Jurkat, Clone E6-1 (cell line): ENCODE data around the gene TMTC4.

Experiments used
- DNase-seq: peaks from one replicate; pipeline ENCODE4 v3.0.0-alpha.2; 2011; ENCODE audit warnings: low read depth, low spot score
- H3K4me3 ChIP-seq: 2 replicates; pipeline ENCODE4 v1.5.1; 2011; ENCODE audit warnings: mild to moderate bottlenecking, low read length, control low read depth, moderate library complexity

Gene TMTC4

GRCh38 chr13:100671389-100672182 is 3.0 kb downstream of the TMTC4 start:
- DNase-seq: no peak

GRCh38 chr13:100668408-100668807 is 6.2 kb downstream of the TMTC4 start:
- H3K4me3 ChIP-seq: no peak overlapping the region
- no peak for DNase-seq

More at GRCh38 chr13:100671389-100672182, 3.0 kb downstream of the TMTC4 start:
- no peak overlapping the region for H3K4me3 ChIP-seq

- no peak overlapping the region for H3K4me3 ChIP-seq
- no peak for DNase-seq
Measured at GRCh38 chr13:100667894-100668293, 6.7 kb downstream of the TMTC4 start.

GRCh38 chr13:100666124-100666523 is 8.5 kb downstream of the TMTC4 start:
- H3K4me3 ChIP-seq: no peak overlapping the region
- DNase-seq: no peak

- no peak for DNase-seq
Measured at GRCh38 chr13:100665403-100665802, 9.2 kb downstream of the TMTC4 start.

GRCh38 chr13:100664171-100664900 is 10.3 kb downstream of the TMTC4 start:
- DNase-seq: no peak

More at GRCh38 chr13:100665403-100665802, 9.2 kb downstream of the TMTC4 start:
- H3K4me3 ChIP-seq: no peak overlapping the region

GRCh38 chr13:100662468-100663211 is 12.0 kb downstream of the TMTC4 start:
- H3K4me3 ChIP-seq: no peak overlapping the region
- no peak for DNase-seq

More at GRCh38 chr13:100664171-100664900, 10.3 kb downstream of the TMTC4 start:
- no peak overlapping the region for H3K4me3 ChIP-seq

- no peak for DNase-seq
- H3K4me3 ChIP-seq: no peak overlapping the region
Measured at GRCh38 chr13:100660761-100661160, 13.8 kb downstream of the TMTC4 start.

- DNase-seq: no peak
- H3K4me3 ChIP-seq: no peak overlapping the region
Measured at GRCh38 chr13:100659578-100659977, 15.0 kb downstream of the TMTC4 start.

GRCh38 chr13:100658363-100658762 is 16.2 kb downstream of the TMTC4 start:
- H3K4me3 ChIP-seq: no peak overlapping the region
- DNase-seq: peak; percentile 42

- no peak for DNase-seq
- H3K4me3 ChIP-seq: no peak overlapping the region
Measured at GRCh38 chr13:100657881-100658315, 16.7 kb downstream of the TMTC4 start.

- DNase-seq: no peak
- no peak overlapping the region for H3K4me3 ChIP-seq
Measured at GRCh38 chr13:100652510-100652909, 22.1 kb downstream of the TMTC4 start.

GRCh38 chr13:100650326-100650725 is 24.3 kb downstream of the TMTC4 start:
- no peak for DNase-seq
- H3K4me3 ChIP-seq: no peak overlapping the region

- no peak overlapping the region for H3K4me3 ChIP-seq
- DNase-seq: no peak
Measured at GRCh38 chr13:100648354-100648753, 26.2 kb downstream of the TMTC4 start.

- no peak for DNase-seq
- no peak overlapping the region for H3K4me3 ChIP-seq
Measured at GRCh38 chr13:100646871-100647270, 27.7 kb downstream of the TMTC4 start.

- no peak for DNase-seq
- H3K4me3 ChIP-seq: no peak overlapping the region
Measured at GRCh38 chr13:100646030-100646673, 28.4 kb downstream of the TMTC4 start.

- no peak for DNase-seq
- no peak overlapping the region for H3K4me3 ChIP-seq
Measured at GRCh38 chr13:100645382-100645781, 29.2 kb downstream of the TMTC4 start.

- H3K4me3 ChIP-seq: no peak overlapping the region
- no peak for DNase-seq
Measured at GRCh38 chr13:100644371-100644770, 30.2 kb downstream of the TMTC4 start.

GRCh38 chr13:100637796-100638195 is 36.8 kb downstream of the TMTC4 start:
- DNase-seq: no peak
- no peak overlapping the region for H3K4me3 ChIP-seq
